HG02885 (cell line): Measurements from ENCODE around the gene ATP6AP2.
"Not testable (repeated sequence)": the region's sequence is repeated elsewhere in the genome, so short reads cannot be mapped to it uniquely, and the experiment has no call there.

Source experiments
- ATAC-seq: cut with Tn5 transposase; IDR thresholded peaks from one replicate; pipeline ENCODE4 v1.9.1; 2021; ENCODE audit warnings: mild to moderate bottlenecking; ENCODE audit not compliant: unreplicated experiment, poor library complexity

Gene ATP6AP2, protein sequence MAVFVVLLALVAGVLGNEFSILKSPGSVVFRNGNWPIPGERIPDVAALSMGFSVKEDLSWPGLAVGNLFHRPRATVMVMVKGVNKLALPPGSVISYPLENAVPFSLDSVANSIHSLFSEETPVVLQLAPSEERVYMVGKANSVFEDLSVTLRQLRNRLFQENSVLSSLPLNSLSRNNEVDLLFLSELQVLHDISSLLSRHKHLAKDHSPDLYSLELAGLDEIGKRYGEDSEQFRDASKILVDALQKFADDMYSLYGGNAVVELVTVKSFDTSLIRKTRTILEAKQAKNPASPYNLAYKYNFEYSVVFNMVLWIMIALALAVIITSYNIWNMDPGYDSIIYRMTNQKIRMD

DNA sequence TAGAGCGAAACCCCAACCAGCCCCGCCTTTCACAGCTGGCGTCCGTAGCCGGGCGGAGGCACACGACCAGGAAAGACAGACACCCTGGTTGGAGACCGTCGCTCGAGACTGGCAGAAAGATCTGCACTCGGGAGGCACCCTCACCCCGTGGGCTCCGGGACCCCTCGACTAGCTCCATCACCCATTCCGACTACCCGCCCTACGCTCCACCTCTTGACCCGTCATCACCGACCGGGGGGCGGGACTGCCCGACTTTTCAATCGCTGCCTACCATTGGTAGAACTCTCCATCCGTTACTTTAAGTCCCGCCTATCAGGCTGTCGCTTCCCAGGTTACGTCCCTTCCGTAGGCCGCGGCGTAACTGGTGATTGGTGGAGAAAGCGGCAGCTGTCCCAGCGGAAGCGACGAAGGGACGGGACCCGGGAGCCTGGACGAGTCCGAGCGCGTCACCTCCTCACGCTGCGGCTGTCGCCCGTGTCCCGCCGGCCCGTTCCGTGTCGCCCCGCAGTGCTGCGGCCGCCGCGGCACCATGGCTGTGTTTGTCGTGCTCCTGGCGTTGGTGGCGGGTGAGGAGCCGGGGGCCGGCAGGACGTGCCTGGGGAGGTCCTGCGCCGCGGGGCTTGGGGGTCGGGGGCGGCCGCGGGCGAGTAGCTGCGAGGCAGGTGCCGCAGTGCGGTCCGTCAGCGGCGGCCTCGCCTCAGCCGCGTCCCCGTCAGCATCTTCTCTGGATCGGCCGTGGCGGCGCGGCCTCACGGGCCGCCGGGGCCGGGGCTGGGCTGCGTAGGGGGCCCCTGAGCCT lies at the start of gene ATP6AP2:
TSS of gene ATP6AP2 (plus strand) at position 434 of the 799 bp plus-strand sequence. CDS start at position 530, 96 bp downstream.
- peak; percentile 95 for ATAC-seq

DNA sequence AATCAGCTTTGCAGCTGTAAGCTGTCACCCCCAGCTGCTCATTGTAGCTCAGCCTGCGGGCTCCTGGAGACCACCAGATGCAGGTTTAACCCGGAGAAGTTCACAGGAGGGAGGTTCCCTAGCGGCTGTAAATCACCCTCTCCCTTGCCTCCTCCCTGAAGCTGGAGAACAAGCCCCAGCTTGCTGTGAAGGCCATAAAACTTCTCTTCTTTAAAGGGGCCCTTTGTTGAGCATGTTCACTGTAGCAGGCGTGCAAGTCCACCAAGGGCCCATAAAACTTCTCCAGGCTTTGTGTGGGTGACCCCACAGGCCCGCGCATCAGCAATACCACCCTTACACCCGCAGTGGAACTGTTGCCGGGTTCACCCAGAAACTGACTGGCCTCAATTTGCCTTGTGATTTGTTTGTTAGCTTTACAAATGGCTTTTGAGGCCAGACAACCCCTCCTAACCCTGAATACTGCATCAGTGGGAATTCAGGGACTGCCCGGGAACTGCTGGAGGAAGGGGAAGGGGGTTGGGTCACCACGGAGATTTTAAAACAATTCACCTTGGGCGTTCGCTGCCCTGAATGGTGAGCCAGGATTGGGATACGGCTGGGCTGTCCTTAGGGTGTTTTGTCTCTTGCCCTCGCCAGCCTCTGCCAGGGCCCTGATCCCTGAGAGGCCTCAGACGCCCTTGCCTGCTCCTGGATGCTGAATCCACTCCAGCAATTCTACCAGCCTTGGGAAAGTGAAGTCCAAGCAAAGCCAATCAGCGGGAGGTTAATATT lies 49.5 kb upstream of the ATP6AP2 start:
- ATAC-seq = no peak

DNA sequence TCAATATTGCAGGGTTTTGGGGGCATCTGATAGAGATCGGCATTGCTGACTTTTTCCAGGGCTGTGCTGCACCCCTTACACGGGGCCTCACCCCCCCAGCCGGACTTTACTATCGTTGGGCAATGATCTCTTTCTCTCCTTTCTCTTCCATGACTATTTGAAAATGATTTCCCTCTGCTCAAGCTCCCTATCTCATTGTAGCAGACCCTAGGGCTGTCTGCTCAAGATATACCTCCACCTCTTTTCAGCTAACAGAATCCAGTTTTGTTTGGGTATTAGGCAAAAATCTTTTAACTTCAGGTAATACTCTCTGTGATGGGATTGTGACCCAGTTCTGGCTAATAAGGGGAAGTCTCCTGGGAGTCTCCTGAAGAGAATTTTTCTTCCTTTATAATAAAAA lies 43.5 kb upstream of the ATP6AP2 start:
- no peak for ATAC-seq

DNA sequence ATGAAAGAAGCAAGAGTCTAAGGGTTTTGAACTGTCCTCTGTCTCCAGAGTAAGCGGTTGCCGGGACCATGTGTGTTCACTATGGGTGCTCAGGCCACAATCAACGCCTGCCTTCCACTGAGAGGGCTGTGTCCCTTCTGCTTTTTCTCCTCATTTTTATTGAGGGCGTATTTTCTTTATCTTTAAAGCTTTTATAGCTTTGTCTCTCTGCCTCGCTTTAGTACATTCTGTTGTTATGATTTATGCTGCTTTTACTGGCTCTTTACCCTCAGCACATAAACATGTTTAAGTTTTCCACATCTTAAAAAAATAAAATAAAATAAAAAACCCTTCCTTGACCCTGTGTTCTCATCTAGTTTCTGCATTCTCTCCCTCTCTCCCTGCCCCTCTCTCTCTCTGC lies 42.4 kb upstream of the ATP6AP2 start:
- no peak for ATAC-seq

DNA sequence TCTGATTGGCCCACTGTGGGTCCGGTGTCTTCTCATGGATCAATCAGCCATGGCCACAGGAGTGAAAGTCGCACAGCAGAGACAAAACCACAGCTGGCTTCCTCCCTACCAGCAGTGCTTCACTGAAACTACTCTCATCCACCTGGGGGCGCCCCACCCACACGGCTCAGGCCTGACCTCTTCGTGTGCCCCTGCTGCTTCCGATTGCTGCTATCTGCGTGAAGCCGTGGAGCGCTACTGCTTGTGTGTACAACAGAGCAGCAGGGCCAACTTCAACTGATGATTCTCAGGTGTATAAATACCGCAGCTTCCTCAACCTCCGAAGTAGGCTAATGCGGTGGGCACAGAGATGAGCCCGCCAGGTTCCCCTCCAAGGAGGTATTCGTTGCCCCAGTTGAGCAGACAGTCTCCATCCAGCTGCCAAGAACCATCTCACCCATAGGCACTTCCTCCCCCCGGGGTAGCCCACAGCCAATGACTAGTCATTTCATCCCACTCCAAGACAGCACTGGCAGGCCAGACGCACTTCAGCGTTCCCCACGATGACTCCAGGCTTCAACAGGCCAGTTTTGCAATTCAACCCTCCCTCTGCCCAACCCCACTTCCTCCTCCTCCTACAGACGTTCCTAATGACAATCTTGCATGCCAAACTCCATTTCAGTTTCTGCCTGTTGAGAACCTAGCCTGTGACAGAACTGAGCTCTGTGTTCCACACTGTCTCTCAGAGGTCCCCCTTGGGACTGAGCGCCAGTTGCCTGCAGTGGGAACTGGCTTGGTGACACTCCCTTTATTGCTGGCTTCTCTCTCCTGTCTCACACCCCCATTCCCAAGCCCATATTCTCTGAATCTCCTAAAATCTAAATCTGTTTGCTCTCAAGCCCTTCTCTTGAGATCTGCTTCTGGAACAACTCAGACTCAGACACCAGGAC lies 41.3 kb upstream of the ATP6AP2 start:
- peak; percentile 79 for ATAC-seq

DNA sequence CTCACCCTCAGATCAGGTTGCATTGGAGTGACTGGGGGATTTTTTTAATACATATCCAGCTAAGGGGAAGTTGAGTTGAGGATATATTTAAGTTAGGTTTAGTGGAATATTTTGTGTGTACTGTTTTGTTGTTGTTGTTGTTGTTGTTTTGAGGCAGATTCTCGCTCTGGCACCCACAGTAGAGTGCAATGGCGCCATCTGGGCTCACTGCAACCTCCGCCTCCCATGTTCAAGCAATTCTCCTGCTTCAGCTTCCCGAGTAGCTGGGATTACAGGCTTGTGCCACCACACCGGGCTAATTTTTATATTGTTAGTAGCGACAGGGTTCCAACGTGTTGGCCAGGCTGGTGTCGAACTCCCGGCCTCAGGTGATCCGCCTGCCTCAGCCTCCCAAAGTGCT lies 38.6 kb upstream of the ATP6AP2 start:
- ATAC-seq = no peak

DNA sequence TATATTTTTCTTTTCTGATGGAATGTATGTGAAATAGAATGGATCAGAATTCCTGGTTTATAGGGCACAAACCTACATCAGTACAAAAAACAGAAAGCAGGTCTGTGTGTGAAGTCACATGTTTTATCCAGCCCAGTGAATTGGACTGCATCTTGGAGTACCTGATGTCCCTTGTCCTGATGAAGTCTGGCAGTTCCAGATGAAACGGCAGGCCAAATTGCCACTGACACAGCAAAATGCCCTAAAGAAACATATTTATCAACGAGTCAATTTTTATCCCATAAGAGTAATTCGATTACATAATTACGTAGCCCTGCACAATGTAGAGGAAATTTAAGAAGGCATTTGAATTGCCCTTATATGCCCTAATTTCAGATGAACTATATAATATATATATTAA lies 37.8 kb upstream of the ATP6AP2 start:
- ATAC-seq = no peak

DNA sequence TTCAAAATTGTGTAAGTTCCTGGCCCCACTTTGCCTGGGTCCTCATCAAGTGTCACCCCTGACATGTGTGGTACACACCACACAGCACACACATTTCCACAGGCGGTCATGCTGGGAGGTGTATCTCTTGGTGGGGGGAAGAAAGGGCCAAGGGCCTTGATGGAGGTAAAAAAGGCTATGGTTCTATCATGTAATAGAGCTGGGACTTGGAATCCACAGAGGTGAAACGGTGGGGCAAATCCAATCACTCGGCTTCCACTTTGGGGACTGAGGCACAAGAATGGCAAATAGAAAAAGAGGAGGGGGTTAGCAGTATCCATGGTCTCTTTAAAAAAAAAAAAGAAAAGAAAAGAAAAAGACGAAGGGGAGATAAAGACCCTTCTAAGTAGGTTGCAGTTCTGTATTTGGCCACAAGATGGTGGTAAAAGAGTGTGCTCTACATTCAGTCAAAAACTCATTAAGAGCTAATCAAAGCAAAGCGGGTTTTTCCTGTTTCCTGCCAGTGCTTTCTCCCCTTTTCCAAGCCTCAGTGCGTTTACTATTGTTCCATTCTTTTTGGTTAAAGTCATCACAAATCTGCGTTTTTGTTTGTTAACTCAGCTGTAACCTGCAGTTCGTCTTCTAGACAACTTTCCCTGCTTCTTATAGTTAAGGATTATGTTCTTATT lies 37.0 kb upstream of the ATP6AP2 start:
- no peak for ATAC-seq

DNA sequence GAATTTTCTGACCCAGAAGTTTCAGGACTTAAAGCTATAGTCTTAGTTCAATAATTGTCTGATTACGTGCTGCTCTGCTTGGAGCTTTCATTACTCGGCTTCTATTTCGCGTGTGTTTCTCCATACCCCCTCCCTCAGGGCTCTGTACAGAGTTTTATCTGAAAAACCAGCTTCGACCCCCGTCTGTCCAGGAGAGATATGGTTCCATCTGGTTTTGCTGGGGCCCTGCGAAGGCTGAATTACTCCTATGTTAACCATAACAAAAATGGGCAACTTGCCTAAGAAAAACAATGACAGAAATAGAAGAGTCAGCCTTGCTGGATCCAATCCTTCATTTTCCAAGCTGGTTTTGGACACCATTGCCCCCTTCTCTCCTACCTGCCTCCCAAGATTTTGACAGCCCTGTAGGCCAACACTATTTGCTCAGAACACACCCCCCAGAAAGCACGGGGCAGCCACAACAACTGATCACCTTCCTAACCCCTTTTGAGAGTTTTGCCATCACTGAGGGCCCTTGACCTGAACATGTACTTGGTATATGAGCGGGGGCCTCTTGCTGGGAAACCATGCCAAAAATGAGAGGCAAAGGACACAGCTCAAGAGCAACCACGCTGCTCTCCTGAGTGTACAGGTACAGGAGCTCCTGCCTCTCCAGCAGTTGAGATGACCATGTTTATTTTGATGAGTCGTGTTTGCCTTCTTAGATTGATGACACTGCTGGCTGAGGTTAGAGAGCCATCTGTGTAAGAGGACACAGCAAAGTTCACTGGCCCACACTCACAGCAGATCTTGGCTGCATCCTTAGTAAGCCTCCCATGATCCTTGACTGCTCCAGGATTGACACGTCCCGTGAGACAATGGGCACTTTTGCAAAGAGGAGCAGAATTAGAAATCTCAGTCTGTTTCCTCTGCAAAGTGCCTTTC lies 36.2 kb upstream of the ATP6AP2 start:
- ATAC-seq = no peak

DNA sequence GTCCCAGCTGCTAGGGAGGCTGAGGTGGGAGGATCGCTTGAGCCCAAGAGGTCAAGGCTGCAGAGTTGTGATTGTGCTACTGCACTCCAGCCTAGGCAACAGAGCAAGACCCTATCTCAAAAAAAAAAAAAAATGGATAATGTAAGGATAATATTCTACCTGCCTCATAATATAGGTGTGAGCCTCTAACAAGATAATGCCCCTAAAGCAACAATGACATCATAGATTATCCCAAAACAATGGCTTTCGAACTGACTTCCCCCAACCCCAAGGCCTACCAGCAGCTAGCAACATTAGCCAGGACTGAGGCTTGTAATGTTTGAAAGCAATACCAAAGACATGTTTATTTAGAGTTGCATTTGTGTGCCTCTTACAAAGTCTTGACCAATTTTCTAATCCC lies 33.9 kb upstream of the ATP6AP2 start:
- ATAC-seq = no peak

DNA sequence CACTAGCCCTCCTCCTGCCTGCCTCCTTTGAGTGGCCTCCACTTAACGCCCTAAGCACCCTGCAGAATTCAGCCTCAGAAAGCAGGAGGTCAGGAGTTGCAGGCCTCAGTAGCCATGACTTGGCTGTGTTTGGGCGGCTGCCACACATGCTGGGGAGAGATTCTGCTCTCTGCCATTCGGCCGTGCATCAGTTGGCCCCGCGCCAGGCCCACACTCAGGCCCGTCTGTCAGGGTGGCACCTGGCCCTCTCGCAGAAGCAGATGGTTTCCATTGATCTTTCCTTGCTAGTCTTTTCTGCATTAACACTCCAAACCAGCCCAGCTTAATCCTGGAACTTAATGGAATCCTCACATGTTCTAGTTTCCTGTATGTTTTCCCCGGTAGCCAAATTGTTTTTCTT lies 30.7 kb upstream of the ATP6AP2 start:
- no peak for ATAC-seq

DNA sequence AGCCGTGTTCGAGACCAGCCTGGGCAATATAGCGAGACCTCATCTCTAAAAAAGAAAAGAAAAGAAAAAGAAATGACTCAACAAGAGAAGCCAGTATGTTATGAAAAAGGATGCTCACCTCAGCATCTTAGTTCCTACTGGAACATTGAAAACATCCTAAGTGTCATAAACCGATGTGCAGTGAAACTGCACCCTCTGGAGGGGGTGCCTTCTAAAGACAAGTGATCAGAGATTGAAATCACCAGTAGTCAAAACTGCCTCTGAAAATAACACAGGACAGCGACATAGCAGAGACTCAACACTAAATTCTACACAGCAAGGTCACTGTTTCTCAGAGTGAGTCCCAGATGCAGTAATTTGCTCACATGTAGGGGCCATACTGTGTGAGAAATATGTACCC lies 28.0 kb upstream of the ATP6AP2 start:
- ATAC-seq = no peak

DNA sequence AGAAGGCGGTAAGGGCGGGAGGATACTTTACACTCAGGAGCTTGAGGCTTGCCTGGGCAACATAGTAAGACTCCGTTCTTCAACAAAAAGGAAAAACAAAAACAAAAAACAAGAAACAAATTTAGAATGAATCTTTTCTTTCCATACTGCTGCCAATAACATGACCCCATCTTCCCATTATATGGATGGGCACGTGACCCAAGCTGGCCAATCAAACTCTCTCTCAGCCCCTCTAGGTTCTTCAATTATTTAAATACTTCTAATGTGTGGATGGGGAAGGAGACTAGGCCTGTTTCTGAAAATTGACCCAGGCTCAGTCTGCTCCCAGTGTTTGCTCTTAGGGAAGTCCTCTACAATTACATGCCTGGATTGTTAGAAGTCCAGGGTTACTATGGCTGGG lies 22.2 kb upstream of the ATP6AP2 start:
- ATAC-seq = no peak

DNA sequence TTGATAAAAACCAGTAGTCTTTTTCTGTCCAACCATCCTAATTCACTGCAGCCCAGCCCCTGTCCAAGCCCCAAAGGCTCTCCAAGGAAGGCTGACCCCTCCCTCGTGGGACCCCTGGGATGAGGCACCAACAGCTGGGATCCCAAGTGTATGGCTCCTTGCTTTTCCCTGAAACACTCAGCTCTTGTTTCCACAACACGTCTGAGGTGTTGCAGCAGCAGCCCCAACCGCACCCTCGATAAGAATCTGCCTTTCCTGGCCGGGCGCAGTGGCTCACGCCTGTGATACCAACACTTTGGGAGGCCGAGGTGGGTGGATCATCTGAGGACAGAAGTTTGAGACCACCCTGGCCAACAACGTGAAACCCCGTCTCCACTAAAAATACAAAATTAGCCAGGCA lies 17.0 kb upstream of the ATP6AP2 start:
- ATAC-seq = no peak

DNA sequence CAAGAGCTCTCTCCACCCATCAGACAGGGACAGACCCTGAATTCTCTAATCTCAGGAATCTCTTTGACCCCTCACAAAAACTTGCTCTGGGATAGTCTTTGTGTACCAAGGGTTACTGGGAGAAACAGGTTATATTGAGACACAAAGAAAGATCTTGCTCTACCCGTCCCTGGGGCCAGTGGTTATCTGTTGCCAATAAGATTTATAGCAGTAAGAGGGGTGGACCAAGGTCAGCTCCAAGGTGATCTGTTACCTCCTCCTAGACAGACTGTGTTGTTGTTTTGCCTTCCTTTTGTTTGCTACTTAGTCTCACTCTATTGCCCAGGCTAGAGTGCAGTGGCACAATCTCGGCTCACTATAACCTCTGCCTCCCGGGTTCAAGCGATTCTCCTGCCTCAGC lies 16.3 kb upstream of the ATP6AP2 start:
- no peak for ATAC-seq

DNA sequence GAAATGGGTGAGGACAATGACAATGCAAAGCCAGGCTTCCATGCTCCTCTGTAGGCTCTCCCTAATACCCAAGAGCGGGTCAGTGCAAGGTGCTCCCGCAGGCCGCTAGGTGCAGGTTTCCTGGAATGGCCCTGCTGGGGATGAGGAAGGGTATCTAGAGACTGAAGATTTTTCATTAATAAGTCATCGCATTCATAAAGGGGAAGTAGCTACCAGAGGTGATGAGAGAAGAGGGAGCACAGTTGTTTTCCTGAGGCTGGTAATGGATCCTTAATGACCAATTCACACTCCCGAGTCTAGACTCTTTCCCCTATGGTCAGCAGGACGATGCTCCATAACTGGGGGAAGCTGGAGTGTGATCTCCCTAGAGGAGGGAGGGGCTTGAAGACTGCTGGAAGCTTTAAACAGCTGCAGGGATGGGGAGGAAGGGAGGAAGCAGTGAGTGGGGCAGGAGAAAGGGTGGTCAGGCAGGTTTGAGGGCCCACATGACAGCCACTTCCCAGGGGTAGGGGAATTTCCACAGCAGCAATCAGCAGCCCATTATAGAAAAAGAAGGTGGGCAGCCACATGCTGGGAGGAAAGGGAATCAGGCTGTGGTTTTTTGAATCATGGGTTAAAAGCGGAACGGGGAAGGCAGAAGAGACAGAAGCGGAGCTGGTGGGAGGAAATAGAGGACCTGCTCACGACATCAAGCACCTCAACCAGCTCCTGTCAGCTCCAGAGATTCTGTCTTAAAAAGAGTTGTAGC lies 10.2 kb upstream of the ATP6AP2 start:
- ATAC-seq = peak; percentile 62

DNA sequence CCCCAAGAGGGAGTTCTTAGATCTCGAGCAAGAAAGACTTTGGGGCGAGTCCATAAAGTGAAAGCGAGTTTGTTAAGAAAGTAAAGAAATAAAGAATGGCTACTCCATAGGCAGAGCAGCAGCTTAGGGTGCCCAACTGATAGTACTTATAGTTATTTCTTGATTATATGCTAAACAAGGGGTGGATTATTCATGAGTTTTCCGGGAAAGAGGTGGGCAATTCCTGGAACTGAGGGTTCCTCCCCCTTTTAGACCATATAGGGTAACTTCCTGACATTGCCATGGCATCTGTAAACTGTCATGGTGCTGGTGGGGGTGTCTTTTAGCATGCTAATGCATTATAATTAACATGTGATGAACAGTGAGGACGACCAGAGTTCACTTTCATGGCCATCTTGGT lies 9.6 kb upstream of the ATP6AP2 start:
- not testable (repeated sequence) for ATAC-seq

DNA sequence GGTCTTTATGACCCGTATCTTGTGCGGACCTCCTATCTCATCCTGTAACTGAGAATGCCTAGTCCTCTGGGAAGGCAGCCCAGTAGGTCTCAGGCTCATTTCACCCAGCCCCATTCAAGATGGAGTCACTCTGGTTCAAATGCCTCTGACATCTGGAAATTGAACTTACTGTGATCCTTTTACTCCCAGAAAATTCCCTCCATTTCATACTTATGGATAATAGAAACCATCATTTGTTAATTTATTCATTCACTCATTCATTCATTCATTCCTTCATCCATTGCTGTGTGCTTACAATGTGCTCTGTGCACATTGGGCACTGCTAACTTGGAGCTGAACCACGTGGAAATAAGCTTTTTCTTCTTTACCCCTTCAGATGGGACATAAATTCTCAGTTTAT lies 9.2 kb upstream of the ATP6AP2 start:
- ATAC-seq = no peak
